CD4-positive, alpha-beta T cell treated with Interleukin-6 at 100 ng/mL for 8 hours (primary cell): Measurements from ENCODE around the gene KRT37.
"Not testable (repeated sequence)": the region's sequence is repeated elsewhere in the genome, so short reads cannot be mapped to it uniquely, and the experiment has no call there.

Experiments
- DNase-seq: peaks from one replicate; pipeline ENCODE4 v3.0.0-alpha.2; 2020; ENCODE audit warnings: mixed read lengths, low spot score

Gene KRT37

DNA sequence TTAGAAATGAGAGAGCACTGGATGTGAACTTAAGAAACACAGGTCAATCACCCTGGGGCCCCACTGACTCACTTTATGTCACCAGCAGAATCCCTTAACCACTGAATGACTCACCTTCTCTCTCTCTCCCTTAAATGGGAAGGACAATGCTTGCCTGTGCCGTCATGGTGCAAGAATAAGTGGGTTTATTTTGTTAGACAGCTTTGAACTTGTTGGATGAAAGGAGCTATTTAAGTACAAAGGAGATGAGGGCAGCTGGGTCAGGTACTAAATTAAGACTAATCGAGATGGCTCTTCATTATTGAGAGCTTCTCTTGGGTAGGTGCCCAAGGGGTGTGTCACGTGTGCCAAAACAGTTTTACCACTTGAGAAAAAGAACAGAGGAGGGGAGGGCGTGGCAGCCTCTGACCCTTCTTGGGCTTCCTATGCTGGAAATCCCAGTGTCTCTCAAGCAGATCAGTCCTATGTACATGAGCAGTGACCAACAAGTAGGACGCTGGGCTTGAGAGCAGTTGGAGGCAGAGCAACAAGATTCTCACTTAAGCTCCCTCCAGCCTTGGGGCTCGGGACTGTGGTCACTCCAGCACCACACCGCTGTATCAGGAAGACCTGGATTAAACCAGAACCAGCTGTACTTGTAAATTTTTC lies 20.2 kb downstream of the KRT37 start:
- peak; percentile 44 for DNase-seq

DNA sequence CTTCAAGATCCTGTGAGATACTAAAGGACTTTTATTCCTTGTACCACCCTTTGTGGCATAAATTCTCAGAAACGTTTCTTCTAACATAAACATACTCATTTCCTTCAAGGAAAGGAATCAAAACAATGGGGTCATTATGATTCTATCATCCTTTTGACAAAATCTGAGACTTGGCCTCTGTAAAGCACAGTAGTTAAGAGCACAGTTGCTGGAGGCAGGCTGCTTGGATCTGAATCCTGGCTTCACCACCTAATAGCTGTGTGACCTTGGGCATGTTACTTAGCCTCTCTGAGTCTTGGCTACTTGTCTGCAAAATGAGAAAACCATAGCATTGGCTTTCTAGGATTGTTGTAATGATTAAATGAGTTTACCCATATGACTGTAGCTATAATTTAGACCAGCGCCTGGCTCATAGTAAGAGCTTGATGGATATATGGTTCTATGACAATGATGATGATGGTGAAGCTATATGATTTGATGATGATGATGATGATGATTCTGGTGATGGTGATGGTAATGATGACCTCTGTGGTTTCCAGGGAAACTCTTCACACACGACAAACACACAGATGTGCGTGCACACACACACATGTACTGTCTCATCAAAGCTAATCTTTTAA lies 20.9 kb downstream of the KRT37 start:
- DNase-seq: no peak

DNA sequence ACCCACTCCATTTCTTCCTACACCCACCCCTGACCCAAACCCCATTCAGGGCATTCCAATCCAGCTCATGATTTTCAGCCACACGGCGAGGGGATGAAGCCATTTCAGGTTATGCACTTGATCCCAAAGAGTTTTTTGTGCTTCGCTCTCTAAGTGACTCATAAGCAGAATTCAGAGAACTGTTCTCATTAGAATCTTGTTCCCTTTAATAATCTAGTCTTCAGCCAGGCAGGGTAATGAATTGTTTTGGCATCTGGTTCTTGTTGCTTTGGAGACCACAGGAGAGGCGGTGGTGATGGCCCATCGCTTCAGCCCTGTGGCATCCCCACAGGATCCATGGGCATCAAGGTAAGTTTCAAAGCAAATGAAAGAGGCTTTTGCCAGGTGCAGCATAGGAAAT lies 22.2 kb downstream of the KRT37 start:
- no peak for DNase-seq

DNA sequence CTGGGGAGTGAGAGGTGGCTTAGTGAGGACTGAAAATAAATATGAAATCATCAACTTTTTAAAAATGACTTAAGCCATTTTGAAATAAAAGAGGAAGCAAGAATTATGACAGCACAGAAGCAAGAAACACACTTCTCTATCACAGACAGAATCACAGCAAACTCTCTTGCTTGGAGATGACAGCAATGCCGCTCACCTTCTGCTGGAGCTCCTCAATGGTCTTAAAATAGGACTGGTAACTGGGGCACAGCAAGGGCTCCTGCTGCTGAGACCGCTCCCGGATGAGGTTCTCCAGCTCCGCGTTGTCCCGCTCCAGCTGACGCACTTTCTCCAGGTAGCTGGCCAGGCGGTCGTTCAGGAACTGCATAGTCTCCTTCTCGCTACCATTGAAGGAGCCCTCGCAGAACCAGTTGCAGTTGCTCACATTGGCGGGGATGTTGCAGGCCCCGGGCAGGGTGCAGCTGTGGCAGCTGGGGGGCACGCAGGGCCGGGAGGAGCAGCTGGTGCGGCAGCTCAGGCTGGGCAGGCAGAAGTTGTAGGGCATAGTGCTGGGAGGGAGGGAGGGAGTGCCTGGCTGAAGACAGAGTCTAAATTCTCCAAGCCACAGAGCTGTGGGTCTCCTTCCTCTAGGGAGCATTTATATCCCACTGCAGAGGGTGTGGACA lies 27.3 kb downstream of the KRT37 start, which contains the start of gene KRT31:
TSS of gene KRT31 (minus strand) at position 613 of the 665 bp plus-strand sequence. CDS start at position 544, 69 bp downstream.
- no peak for DNase-seq

DNA sequence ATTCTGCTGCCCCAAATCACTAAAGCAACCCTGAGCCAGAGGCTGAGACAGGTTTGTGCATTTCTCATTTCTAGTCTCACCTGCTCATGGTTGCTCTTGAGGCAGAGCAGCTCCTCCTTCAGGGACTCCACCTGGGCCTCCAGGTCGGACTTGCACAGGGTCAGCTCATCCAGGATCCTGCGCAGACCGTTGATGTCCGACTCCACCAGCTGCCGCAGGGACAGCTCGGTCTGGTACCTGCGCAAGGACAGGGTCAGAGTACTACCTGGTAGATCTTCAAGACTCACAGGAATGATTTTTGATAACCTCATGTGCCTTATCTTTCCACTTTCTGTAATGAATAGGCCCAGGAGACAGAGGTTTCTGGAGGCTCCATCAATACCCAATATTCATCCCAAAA lies 28.0 kb downstream of the KRT37 start:
- DNase-seq: no peak

DNA sequence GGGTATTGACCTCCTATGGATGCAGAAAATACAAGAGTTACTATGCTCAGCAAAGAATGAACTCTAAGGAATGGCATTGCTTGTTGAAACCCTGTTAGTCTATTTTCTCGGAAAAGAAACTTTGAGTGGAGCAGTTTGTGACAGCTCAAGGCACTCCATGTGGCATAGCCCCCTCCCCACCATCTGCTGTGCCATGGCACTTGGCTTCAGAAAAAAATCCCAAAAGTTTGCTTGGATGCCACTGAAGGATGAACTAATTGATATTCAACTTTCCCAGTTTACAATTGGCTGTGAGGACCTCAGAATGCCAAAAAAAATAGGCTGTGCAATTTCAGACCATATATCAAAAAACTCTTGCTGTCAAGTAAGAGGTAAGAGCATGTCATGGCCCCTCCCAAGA lies 28.8 kb downstream of the KRT37 start:
- no peak for DNase-seq

DNA sequence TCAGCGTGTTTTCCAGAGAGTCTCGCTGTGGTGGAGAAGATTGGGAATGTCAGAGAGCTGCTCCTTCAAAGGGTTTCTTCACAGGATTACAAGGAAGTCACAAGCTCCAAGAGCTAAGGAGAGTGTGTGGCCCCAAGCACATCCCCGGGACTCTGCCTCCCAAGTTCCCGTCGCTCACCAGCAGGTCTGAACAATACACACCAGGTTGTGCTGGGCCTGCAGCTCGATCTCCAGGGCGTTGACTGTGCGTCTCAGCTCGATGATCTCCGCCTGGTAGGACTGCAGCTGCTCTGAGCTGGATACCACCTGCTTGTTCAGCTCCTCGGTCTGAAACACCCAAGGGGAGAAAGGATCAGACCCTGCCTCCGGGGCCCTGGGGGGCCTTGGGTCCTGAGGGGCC lies 29.3 kb downstream of the KRT37 start:
- not testable (repeated sequence) for DNase-seq

DNA sequence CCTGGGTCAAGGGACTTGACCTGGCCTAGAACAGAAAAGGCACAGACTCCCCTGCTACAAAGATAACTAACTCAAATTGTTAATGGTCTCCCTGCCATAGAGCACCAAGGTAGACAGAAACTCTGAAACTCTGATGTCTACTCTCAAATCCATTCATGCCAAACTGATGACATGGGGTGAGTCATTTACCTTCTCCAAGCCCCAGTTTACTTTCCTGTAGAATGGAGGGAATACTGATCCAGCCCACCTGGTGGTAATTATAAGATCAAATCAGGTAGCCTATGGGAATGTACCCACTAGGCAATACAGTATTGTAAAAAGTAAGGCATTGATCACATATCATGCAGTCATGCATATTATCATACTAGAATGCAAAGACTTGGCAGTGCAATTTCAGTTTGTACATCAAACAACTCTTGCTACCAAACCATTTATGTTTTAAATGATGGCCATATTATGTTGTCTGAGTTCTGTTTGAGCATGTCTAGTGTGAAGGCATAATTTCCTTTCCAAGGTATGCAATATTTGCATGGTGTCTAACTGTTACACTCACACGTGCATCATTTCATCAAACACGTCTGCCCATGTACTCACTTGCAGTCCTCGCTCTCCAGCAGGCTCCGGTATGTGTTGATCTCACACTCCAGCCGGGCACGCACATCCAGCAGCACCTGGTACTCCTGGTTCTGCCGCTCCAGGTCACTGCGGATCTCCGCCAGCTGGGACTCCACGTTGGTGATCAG lies 30.0 kb downstream of the KRT37 start:
- no peak for DNase-seq

DNA sequence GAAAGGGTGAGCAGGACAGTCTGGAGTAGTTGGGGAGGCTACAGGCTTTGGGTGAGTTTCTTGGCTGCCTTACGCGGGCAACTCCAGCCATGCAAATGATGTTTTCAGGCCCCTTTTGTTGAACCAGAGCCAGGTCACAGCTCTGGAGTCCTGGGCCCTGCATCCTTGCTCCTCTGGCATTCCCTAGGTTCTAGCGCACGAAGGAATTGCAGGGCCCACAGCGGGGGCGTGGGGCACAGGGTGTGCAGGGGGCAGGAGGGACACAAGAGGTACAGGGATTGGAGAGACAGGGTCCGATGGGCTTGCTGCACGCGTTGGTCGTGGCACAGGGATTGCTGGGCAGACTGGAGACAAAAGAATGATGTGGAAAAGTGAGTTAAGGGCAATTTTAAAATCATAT lies 30.6 kb downstream of the KRT37 start:
- DNase-seq: no peak

DNA sequence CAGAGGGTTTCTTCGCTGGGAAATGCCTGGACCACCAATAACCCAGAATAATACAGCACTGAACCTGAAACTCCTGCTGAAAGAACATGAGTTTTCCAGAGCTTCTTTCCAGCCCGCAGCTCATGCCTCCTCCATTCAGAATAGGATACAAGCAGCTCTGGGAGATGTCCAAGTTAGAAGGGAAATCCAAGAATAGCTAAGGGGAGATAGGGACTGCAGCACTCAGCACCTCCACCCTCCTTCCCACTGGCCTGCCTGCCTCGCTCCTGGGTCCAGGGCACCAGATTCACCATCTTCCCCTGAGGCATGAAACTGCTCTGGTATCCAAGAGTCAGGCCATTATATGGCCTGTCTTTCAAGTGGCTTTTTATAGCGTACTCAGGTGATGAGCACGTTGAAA lies 31.1 kb downstream of the KRT37 start:
- no peak for DNase-seq

DNA sequence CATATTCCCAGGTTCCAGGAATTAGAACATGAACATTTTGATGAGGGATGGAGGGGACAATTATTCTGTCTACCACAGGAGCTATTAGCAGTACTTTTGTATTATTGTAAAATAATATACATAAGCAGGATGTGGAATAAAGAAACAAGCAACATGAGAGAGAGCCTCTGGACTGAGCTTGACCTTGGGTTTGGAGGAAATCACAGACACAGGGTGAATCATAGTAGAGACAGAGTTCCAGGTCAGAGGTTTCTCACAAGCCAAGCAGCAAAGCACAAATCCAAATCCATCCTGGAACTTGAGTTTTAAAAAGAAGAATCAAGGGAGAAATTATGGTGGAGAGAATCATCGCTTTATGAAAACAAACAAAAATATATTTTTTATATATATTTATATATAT lies 32.1 kb downstream of the KRT37 start:
- no peak for DNase-seq

DNA sequence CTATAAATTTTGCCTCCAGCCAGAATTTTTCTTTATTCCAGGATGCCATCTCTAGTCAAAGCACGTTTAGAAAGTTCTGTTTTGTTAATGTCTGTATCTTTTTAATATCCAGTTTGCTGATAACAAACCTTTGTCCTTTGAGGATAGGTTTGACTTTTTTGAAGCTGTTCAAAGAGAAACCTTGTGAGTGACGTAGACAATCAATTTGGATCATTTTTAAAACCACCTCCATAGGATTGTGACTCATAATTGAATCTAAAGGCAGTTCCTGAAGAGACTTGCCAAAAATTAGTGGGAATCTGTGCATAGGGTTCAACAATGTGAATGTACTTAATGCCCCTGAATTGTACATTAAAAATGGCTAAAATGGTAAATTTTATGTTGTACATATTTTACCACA lies 32.9 kb downstream of the KRT37 start:
- DNase-seq: no peak

DNA sequence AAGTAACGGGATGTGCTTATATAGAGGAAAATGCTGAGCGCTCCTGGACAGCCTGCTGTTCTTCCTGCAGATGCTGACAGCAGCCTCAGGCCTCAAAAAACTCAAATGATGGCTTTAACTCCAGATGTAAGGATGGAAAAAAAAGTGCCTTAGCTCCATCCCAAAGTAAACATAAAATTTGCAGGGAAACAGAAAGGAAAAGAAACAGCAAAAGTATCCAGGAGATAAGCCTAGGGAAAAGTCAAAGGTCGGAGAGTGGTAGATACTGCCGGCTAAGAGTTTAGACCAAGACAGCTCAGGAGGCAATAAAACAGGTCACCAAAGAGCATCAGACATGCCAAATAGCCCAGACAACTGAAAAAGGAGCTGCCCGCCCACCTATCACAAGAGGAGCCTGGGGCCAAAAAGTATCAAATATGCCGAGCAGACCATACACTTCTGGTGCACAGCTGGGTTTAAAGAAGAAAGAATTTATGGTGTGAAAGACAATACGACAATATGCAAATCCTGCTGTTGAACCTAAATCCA lies 33.9 kb downstream of the KRT37 start:
- no peak for DNase-seq

DNA sequence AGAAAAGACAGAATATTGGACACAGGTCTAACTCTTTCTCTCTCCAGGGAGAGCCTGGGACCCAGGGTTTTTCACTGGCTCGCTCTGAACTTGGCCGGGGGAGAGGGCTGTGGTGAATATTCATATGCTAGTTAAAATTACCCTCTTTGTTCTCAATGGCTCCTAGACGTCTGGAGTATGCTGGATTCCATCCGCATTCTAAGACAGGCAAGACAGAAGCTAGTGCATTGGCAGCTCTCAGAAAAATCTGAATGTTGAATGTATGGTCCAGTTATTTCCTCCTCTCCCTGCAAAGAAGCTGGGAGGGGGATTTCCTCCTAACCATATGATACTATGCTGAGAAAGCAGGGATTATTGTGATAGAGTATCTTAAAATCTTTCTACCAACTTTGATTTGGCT lies 36.7 kb downstream of the KRT37 start:
- DNase-seq: no peak

DNA sequence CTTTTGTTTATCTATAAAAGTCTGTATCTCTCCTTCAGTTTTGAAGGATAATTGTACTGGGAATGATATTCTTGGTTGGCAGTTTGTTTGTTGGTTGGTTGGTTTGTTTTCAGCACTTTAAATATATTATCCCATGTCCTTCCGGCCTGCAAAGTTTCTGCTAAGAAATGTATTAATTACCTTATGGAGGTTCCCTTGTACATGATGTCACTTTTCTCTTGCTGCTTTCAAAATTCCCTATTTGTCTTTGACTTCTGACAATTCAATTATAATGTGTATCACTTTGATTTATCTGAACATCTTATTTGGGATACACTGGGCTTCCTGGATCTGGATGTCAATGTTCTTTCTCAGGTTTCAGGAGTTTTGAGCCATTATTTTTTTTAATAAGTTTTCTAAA lies 38.2 kb downstream of the KRT37 start:
- DNase-seq: no peak

DNA sequence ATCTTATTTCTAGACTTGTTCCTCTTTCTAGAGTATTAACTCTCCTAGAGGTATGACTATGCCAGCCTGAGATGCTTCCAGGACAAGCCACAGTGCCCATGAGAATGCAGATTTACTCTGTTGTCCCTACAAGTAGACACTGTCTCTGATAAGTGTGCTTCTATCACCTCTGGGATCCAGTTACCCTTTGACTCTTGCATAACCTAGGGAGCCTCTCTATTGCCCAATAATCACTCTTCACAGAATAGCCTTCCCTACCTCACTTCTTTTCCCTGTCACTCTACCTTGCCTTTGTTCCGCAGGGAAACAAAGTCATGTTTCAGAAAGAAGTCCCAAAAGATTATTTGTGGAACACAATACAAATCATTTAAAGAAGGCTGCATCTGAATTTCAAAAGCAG lies 40.7 kb downstream of the KRT37 start:
- no peak for DNase-seq

DNA sequence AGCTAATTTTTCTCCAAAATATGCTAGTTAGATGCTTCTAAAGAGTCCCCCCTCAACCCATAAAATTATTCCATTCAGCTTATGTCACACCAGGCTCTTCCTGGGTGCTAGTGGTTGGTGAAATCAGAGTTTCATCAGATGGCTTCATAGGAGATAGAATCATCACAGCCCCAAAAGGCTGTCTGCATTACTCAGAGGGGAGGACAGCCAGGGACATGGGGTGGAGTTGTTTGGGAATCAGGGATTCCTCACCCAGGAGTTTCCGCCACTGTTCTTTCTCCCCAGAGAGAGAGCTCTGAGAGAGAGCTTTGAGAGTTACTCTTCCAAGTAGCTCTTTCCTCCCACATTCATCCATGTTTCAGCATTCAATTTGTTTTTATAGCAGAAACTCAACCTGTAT lies 42.0 kb downstream of the KRT37 start:
- DNase-seq: no peak

DNA sequence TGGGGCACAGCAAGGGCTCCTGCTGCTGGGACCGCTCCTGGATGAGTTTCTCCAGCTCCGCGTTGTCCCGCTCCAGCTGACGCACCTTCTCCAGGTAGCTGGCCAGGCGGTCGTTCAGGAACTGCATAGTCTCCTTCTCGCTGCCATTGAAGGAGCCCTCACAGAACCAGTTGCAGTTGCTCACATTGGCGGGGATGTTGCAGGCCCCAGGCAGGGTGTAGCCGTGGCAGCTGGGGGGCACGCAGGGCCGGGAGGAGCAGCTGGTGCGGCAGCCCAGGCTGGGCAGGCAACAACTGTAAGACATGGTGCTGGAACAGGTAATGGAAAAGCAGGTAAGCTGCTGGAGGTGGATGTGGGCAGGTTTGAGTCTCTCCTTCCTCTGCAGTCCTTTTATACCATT lies 42.4 kb downstream of the KRT37 start, which contains the start of gene KRT34:
TSS of gene KRT34 (minus strand) at position 364 of the 400 bp plus-strand sequence. CDS start at position 304, 60 bp downstream.
- not testable (repeated sequence) for DNase-seq

DNA sequence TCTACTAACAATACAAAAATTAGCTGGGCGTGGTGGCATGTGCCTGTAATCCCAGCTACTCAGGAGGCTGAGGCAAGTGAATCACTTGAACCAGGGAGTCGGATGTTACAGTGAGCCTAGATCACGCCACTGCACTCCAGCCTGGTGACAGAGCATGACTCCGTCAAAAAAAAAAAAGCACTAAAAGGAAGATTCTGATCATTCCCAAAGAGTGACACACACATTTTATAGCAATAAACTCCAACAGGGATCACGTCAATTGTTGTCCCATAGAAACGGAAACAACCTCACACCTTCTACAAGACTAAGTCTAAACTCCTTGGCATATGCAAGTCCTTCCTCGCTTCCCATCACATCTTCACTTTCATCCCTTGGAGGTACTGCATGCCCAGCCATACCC lies 44.3 kb downstream of the KRT37 start:
- DNase-seq: not testable (repeated sequence)

DNA sequence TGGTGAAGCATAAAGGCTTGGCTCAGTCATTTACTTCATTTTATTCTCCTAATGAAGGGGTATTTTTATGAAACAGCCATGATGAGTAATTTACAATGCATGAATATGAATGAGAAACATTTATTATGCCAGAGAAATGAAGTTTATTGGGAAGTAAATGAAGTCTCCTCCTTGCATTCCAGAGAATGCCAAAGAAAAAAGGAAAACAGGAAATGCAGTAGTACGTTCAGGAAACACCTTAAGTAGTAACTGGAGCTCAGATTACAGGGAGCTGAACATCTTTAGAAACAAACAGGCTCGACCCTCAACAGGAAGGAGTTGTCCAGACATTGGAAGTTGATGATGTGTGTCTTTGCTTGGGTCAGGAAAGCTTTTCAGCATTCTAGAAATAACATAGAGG lies 46.8 kb downstream of the KRT37 start:
- no peak for DNase-seq
